GM19395 (cell line): ENCODE data around the gene ADAM8.
"Not testable (repeated sequence)": the region's sequence is repeated elsewhere in the genome, so short reads cannot be mapped to it uniquely, and the experiment has no call there.

Source experiments
- ATAC-seq: cut with Tn5 transposase; IDR thresholded peaks from one replicate; pipeline ENCODE4 v1.9.1; 2021; ENCODE audit warnings: mild to moderate bottlenecking, moderate library complexity; ENCODE audit not compliant: unreplicated experiment

The ADAM8 gene

DNA sequence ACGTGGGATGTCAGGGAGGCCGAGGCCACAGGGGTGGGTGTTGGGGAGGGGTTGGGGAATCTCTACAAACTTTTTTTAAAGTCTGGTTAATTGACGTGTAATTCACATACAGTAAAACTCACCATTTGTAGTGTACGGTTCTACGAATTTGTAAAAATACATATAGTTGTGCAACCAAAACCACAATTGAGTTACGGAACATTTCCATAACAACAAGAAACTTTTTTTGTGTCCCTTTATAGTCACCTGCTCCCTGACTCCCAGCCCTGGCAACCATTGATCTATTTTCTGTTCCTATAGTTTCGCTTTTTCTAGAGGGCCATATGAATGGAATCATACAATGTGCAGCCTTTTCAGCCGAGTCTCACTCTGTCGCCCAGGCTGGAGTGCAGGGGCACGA lies 41.9 kb downstream of the ADAM8 start:
- ATAC-seq = not testable (repeated sequence)

DNA sequence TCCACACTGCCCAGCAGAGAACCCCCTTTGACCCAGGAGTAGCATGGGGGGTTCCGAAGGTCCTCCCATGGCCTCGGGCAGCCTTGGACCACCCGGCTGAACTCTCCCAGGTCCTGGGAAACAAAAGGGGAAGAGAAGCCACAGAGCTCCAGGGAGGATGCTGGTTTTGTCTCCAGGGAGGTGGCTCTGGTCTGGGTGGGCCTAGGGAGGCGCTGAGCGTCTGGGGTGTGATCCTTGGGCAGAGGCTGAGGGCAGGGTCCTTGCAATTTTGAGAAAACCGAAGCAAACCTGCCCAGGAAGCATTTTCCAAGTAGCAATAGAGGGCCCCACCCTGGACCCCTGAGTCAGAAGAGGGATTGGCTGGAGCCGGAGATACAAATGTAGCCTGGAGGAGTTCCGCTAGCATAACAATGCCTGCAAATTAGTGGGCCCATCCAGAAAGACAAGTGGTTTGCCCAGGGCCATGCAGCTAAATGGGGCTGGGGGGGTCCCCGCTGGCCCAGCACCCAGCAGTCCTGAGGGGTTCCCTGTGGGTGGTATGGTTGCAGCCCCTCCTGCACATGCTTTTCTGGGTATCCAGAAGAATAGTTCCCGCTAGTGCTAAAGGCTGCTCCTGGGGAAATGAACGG lies 44.6 kb downstream of the ADAM8 start:
- ATAC-seq = no peak

DNA sequence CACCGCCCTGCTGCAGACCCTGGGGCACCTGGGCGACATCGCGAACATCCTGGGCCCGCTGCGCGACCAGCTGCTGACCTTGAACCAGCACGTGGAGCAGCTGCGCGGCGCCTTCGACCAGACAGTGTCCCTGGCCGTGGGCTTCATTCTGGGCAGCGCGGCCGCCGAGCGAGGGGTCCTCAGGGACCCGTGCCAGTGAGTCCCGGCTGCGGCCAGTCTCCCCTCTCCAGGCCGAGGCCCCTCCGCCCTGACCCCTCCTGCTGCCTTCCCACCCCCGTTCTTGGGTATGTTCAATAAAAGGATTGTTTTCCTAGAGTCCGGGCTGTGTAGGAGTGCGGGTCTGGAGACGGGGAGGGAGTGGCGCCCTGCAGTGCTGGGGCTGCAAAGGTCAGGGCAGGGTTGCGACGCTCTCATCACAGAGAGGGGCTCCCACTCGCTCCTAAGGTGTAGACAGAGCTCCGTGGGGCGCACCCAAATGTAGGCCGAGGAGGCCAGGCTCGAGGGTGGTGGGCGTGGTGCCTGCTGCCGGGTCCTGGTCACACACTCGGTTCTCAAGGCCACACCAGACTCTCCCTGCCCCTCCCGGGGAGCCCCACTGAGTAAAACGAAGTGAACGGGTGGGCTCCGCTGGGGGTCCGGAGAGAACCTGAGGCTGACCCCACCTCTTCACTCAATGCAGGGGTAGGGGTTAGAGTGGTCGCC lies 45.3 kb downstream of the ADAM8 start:
- ATAC-seq = no peak

DNA sequence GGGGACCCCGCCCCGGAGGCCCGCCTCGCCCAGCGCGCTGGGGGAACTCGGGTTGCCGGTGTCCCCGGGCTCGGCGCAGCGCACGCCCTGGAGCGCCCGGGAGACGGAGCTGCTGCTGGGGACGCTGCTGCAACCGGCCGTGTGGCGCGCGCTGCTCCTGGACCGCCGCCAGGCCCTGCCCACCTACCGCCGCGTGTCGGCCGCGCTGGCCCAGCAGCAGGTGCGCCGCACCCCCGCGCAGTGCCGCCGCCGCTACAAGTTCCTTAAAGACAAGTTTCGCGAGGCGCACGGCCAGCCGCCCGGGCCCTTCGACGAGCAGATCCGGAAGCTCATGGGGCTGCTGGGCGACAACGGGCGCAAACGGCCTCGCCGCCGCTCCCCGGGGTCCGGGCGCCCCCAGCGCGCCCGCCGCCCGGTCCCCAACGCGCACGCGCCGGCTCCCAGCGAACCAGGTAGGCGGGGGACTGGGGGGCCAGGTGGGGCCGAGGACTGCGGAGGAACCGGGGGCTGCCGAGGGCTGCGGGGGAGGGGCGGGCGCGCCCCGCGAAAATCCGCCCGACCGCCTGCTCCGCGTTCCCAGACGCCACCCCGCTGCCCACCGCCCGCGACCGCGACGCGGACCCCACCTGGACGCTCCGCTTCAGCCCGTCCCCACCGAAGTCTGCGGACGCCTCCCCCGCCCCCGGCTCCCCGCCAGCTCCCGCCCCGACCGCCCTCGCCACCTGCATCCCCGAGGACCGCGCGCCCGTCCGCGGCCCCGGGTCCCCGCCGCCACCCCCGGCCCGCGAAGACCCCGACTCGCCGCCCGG lies 46.1 kb downstream of the ADAM8 start:
- ATAC-seq = no peak

DNA sequence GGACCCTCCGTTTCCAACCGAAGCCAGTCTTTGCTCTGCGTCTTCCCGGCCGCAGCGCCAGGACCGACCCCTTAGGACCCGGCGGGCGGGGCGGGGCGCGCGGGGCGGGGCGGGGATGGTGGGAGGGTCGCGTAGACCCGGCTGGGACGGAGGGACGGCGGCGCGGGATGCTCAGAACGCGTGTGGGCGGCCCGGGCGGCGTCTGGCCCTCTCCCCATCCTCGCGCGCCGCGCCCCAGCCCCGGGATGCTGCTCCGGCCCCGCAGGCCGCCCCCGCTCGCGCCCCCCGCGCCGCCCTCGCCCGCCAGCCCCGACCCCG lies 46.7 kb downstream of the ADAM8 start, which contains the start of gene UTF1:
Gene UTF1 (plus strand): TSS at position 174 of the 318 bp plus-strand sequence. CDS start 72 bp downstream, at position 246.
- no peak for ATAC-seq

DNA sequence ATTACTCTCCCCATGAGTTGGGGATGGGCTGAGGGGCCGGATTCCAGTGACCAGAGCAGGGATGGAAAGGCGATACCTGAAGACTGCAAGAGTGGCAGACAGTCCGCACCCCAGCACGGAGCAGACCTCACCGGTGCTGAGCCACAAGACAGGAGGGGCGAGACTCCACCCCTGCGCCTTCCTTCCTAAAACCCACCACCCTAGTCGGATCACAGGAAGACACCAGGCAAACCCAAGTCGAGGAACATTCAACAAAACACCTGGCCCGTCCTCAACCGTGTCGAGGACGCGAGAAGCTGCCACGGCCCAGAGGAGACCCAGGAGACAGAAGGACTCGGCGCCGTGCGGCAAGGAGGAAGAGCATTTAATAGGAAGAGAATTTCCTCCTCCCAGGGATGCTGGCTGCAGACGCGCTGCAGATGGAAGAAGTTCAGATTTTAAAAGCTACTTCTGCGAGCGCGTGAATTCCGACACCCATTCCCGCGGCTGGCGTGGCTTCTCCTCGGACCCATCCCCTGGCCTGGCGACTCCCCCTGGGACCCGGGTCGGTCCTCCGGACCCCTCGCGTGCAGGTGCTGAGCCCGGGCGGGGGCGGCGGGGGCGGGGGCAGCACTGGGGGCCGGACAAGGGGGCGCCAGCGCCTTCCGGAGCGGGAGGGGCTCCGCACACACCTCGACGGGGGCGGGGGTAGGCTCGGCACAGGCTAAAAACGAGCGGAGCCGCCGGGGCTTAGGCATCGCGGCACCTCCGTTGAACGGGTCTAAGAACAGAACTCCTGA lies 47.2 kb downstream of the ADAM8 start:
- ATAC-seq = no peak

DNA sequence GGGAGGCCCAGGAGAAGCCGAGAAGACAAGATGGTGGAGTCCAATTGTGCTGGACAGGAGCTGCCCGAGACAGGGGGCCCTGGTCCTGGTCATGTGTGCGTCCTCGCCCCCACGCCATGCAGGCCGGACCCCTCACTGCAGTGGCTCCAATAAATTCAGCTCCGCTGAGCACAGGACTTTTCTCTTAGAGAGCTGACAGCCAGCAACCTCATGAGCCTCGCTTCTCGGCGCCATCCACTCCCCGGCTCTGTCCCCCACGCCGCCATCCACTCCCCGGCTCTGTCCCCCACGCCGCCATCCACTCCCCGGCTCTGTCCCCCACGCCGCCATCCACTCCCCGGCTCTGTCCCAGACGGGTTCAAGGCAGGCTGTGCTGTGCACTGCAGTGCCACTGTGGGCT lies 49.4 kb downstream of the ADAM8 start:
- no peak for ATAC-seq

DNA sequence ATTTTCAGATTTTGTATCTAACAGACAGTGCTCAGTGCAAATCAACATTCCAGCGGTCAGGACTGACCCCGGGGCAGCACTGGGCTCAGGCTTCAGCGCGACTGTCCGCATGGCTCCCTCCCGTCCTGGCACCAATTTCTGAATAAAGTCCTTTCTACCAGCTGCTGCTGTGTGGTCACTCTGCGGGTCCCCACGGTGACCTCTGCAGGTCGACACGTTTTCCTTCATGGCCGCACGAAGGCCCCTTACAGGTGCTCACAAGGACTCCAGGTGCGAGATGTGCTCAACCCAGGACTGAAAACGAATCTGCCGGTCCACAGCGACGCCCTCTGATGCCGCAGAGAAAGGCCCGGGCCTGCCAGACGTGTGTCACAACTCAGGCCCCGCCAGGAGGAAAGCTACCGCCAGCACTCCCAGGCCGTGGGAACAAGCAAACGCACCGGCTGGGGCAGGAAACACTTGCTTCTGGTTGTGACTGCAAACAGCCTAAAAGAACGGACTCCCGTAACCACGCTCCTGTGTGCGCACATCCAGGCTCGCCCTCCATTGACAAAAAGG lies 50.3 kb downstream of the ADAM8 start:
- no peak for ATAC-seq

DNA sequence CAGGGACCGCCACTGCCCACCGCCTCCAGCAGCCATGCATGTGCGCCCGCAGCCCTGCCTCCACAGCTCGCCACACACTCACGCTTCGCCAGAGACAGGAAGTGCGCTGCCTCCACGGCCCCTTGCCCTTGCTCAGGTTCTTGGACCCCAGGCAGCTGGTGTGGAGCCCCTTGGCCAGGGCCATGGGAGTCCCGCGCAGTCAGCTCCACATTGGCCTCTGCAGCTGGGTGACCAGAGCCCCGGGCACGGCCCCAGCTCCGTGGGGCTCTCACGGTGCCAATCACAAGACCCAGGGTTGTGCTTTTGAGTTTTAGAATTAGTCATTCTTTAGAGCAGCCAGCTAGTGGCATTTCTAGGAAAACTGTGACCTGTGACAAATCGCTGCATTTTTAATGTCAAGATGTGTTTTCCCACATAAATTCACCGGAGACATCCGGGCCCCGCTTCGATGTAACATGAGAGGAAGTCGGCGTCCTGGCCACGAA lies 50.9 kb downstream of the ADAM8 start:
- ATAC-seq = no peak

DNA sequence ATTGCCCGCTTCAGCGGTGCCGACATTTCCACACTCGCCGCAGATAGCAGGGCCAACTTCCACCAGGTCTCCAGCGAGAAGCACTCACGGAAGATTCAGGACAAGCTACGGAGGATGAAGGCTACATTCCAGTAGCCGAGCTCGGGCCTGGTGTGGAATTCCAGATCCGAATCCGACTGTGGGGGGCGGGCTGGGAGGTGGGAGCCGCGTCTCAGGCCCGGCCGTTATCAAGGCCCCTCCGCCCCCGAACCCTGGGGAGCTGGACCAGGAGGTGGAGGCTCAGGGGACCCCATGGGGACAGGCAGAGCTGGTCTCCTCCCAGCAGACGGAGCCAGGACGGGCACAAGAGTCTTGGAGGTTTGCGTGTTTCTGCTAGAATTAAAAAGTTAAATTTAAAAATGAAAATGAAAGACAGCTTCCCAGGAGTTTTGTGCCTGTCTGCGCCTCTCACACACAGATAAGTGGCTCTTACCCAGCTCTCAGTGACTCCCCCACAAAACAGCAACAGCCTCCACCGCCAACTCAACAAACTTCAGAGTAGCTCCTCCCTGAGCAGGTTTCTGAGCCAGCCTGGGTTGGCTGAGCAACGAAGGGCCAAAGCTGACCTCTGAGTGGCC lies 51.8 kb downstream of the ADAM8 start:
- no peak for ATAC-seq

DNA sequence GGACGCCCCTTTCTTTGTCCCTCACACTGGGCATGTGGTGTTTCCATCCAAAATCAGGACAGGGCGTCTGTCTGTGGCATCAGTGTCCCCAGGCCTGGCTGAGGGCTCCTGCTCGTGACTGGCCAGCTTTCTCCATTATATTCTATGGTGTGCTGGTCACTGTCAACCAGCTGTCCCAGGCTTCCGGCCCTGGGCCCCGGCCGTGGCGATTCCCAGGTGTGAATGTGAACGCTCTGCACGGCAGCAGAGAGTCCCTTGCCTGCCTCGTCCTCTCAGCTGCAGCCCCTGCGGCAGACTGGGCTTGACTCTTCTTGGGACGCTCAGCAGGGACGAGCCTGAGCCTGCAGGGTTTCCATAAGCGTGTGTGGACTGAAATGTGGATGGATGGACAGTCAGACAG lies 52.6 kb downstream of the ADAM8 start:
- no peak for ATAC-seq

DNA sequence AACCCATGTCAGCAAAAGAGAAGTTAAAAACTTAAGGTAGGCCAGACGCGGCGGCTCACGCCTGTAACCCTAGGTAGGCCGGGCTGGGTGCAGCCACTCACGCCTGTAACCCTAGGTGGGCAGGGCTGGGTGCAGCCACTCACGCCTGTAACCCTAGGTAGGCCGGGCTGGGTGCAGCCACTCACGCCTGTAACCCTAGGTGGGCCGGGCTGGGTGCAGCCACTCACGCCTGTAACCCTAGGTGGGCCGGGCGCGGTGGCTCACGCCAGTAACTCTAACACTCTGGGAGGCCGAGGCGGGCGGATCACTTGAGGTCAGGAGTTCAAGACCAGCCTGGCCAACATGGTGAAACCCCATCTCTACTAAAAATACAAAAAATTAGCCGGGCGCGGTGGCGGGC lies 54.9 kb downstream of the ADAM8 start:
- ATAC-seq = not testable (repeated sequence)

DNA sequence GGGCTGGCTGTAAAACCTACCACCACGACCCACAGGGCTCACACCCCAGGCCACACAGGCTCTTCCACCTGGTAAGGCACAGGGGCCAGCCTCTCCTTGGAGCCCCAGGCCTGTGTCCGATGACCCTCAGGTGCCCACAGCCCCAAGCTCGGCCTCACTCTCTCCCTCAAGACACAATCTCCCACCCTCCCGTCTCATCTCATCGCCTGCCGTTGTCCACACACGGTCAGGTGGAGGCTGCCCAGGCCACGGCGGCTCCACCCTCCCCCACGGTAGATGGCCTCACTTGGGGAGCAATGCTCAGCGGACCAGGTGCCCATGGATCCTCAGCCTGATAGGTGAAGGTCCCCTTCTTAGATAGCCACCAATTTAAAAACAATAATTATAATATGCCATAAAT lies 55.3 kb downstream of the ADAM8 start:
- ATAC-seq = no peak

DNA sequence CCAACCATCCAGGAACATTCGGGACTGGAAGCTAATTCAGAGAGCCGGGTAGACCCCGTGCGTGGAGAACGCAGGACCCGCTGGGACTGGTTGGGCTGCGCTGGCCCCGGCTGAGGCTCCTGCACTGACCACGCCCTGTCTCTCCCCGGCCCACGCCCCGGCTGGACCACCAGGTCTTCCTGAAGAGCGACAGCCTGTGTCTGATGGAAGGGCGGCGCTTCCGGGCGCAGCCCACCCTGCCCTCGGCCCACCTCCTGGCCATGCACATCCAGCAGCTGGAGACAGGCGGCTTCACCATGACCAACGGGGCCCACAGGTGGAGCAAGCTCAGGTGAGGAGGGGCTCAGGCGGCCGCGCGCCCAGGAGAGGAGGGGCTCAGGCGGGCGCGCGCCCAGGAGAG lies 56.9 kb downstream of the ADAM8 start:
- ATAC-seq = no peak

DNA sequence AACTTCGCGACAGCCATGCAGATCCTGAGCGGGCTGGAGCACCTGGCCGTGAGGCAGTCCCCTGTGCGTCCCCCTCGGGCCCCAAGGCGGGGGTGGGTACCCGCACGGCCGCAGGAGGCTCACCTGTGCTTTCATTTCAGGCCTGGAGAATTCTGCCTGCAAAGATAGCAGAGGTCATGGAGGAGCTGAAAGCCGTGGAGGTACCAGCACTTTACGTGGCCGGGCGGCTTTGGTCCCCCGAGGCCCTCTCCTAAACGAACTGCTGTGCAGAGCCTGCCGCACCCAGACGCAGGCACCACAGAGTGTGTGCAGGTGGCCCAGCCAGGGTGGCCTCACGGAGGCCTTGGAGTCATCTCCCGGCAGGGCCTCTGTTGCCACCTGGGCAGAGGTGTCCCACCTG lies 57.8 kb downstream of the ADAM8 start:
- no peak for ATAC-seq

DNA sequence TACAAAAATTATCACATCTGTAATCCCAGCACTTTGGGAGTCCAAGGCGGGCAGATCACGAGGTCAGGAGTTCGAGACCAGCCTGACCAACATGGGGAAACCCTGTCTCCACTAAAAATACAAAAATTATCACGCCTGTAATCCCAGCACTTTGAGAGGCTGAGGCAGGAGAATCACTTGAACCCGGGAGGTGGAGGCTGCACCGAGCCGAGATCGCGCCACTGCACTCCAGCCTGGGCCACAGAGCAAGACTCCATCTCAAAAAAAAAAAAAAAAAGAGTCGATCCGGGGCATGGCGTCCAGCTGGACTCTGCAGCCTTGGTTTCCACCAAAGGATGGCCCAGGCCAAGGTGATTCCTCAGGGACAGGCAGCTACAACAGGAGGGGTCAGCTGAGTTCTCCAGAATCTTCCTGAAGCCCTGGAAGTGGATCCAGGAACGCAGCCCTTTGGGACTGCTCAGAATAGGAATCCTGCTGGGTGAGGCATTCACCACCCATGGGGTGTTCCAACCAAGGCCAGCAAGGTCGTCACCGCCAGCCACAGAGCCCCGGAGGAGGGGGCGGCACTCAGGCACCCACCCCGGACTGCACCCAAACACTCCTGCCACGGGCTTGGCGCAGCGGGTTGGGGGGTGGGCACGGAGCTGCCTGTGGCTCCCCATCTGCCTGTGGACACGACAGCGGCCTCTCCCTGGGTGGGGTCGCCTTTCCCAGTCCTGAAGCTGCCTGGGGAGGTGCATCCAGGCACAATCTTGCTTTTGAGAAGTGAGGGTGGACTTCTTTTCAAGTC lies 58.7 kb downstream of the ADAM8 start:
- no peak for ATAC-seq

DNA sequence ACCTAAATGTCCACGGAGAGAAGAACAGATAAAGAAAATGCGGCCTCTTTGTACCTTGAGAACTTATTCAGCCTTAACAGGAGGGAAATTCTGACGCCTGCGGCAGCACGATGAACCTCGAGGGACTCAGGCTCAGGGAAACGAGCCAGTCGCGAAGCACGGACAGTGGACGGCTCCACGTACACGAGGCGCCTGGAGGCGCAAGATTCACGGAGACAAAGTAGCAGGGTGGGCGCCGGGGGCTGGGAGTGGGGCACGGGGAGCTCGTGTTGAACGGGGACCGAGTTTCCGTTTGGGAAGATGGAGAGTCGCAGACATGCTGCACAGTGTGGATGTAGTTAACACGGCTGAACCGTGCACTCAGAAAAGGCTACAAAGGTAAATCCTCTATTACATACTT lies 59.9 kb downstream of the ADAM8 start:
- ATAC-seq = no peak

DNA sequence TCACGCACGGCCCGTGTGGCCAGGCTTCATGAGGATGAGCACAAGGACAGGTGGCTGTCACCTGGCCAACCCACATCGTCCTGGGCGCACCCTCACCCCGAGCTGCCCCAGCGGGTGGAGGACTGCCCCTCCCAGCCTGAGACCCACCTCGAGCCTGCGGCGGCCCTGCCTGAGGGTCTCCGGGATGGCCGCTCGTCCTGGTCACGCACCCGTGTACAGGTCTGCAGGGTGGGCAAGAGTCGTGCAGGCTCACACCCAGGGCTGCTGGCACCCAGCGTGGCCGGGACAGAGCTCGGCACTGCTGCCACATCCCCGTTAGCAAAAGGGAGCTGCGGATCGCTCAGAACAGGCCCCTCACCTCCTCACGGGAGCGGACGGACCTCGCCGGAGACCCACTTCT lies 61.1 kb downstream of the ADAM8 start:
- no peak for ATAC-seq
